ENCODE results near the gene NDUFS3. TPM values are rescaled to one million over a fixed set of nuclear protein-coding genes. Genes with fewer than 3 reads are reported as not detected.

Gene NDUFS3
- total RNA-seq, 3 donors from 2014 or later (not counting 1 experiment from before 2014, with no cell fraction given) = 114 to 138 (median 115) TPM

GRCh38 chr11:47607380-47607779 is 28.5 kb downstream of the NDUFS3 start:
- Mint-ChIP-seq H3K4me3 (no peak overlapping the region), H3K36me3 (peaks cover 5% of the 10 kb centered on the region)

GRCh38 chr11:47609675-47610074 is 30.8 kb downstream of the NDUFS3 start:
- H3K9me3 ChIP-seq (ENCODE audit: control insufficient read depth, insufficient read depth, low read length) = no peaks in the 10 kb centered on the region
- H3K4me3 ChIP-seq (ENCODE audit: low read length) = no peak overlapping the region
- no peak overlapping the region for H3K27ac ChIP-seq (ENCODE audit: low read length)
- Mint-ChIP-seq H3K36me3 (peaks cover 5% of the 10 kb centered on the region), H3K27me3 (ENCODE audit: low read depth in 2 of 2) (peaks cover 0 to 15% of the 10 kb centered on the region in 2 donors), H3K4me1 (peaks cover 0 to 5% of the 10 kb centered on the region in 2 donors), H3K27ac (no peak overlapping the region), H3K9me3 (no peaks in the 10 kb centered on the region), H3K4me3 (no peak overlapping the region)
- H3K4me1 ChIP-seq (ENCODE audit: control insufficient read depth, insufficient read depth, low read length) = peaks cover 6% of the 10 kb centered on the region
- DNase-seq (no peak), ATAC-seq (no peak)
- 50% methylated on average over 3 of the region's 3 CpGs for WGBS (ENCODE audit: insufficient coverage)
- intact Hi-C loops (cut with micrococcal nuclease) = no loop called here
- no peaks in the 10 kb centered on the region for H3K36me3 ChIP-seq (ENCODE audit: control insufficient read depth, insufficient read depth, low read length)
- no peaks in the 10 kb centered on the region for H3K27me3 ChIP-seq (ENCODE audit: control insufficient read depth, insufficient read depth, low read length)
- no peak for TF ChIP-seq CTCF (IDR thresholded peaks at IDR 0.05)

More at GRCh38 chr11:47607380-47607779, 28.5 kb downstream of the NDUFS3 start:
- peaks cover 0 to 15% of the 10 kb centered on the region in 2 donors for H3K27me3 Mint-ChIP-seq (ENCODE audit: low read depth in 2 of 2)
- Histone ChIP-seq H3K4me3 (ENCODE audit: low read length) (no peak overlapping the region), H3K4me1 (ENCODE audit: control insufficient read depth, insufficient read depth, low read length) (peaks cover 6% of the 10 kb centered on the region), H3K9me3 (ENCODE audit: control insufficient read depth, insufficient read depth, low read length) (no peaks in the 10 kb centered on the region), H3K27ac (ENCODE audit: low read length) (no peak overlapping the region), H3K36me3 (ENCODE audit: control insufficient read depth, insufficient read depth, low read length) (no peaks in the 10 kb centered on the region), H3K27me3 (ENCODE audit: control insufficient read depth, insufficient read depth, low read length) (no peaks in the 10 kb centered on the region)
- no peak overlapping the region for H3K27ac Mint-ChIP-seq
- no peak for ATAC-seq
- peaks cover 0 to 5% of the 10 kb centered on the region in 2 donors for H3K4me1 Mint-ChIP-seq
- no peak for DNase-seq
- TF ChIP-seq CTCF (IDR thresholded peaks at IDR 0.05) = no peak
- intact Hi-C loops (cut with micrococcal nuclease) = no loop called here
- no peaks in the 10 kb centered on the region for H3K9me3 Mint-ChIP-seq
- 96% methylated on average over 7 of the region's 7 CpGs for WGBS (ENCODE audit: insufficient coverage)

GRCh38 chr11:47611348-47611794 is 32.5 kb downstream of the NDUFS3 start:
- Mint-ChIP-seq H3K27ac (no peak overlapping the region), H3K36me3 (no peaks in the 10 kb centered on the region), H3K4me3 (no peak overlapping the region), H3K27me3 (ENCODE audit: low read depth in 2 of 2) (peaks cover 2 to 11% of the 10 kb centered on the region in 2 donors), H3K9me3 (no peaks in the 10 kb centered on the region), H3K4me1 (peaks cover 14 to 19% of the 10 kb centered on the region in 2 donors)
- DNase-seq (no peak), ATAC-seq (no peak)
- Histone ChIP-seq H3K4me1 (ENCODE audit: control insufficient read depth, insufficient read depth, low read length) (peaks cover 15% of the 10 kb centered on the region), H3K9me3 (ENCODE audit: control insufficient read depth, insufficient read depth, low read length) (no peaks in the 10 kb centered on the region), H3K27ac (ENCODE audit: low read length) (no peak overlapping the region), H3K27me3 (ENCODE audit: control insufficient read depth, insufficient read depth, low read length) (no peaks in the 10 kb centered on the region), H3K4me3 (ENCODE audit: low read length) (no peak overlapping the region), H3K36me3 (ENCODE audit: control insufficient read depth, insufficient read depth, low read length) (no peaks in the 10 kb centered on the region)
- TF ChIP-seq CTCF (IDR thresholded peaks at IDR 0.05) = no peak
- intact Hi-C loops (cut with micrococcal nuclease) = no loop called here
- 50% methylated on average over 6 of the region's 6 CpGs for WGBS (ENCODE audit: insufficient coverage)

GRCh38 chr11:47615249-47615648 is 36.4 kb downstream of the NDUFS3 start:
- H3K4me3 Mint-ChIP-seq = peak overlapping the region; percentile 81

More at GRCh38 chr11:47615249-47615648, 36.4 kb downstream of the NDUFS3 start:
- ATAC-seq = no peak
- Mint-ChIP-seq H3K4me1 (peaks cover 20 to 22% of the 10 kb centered on the region in 2 donors), H3K27ac (no peak overlapping the region), H3K36me3 (peaks cover 9% of the 10 kb centered on the region), H3K27me3 (ENCODE audit: low read depth in 2 of 2) (peaks cover 0 to 5% of the 10 kb centered on the region in 2 donors), H3K9me3 (no peaks in the 10 kb centered on the region)
- DNase-seq = no peak
- Histone ChIP-seq H3K4me1 (ENCODE audit: control insufficient read depth, insufficient read depth, low read length) (peaks cover 23% of the 10 kb centered on the region), H3K27me3 (ENCODE audit: control insufficient read depth, insufficient read depth, low read length) (no peaks in the 10 kb centered on the region), H3K4me3 (ENCODE audit: low read length) (no peak overlapping the region), H3K9me3 (ENCODE audit: control insufficient read depth, insufficient read depth, low read length) (no peaks in the 10 kb centered on the region), H3K36me3 (ENCODE audit: control insufficient read depth, insufficient read depth, low read length) (peaks cover 4% of the 10 kb centered on the region), H3K27ac (ENCODE audit: low read length) (no peak overlapping the region)
- intact Hi-C loops (cut with micrococcal nuclease) = no loop called here
- TF ChIP-seq CTCF (IDR thresholded peaks at IDR 0.05) = no peak

All from natural killer cell (primary cell).